Activated CD8-positive, alpha-beta T cell treated with anti-CD3 and anti-CD28 coated beads for 36 hours (primary cell): ENCODE results near the gene HMCN2. TPM values are rescaled to one million over a fixed set of nuclear protein-coding genes. Genes with fewer than 3 reads are reported as not detected.
"Not testable (repeated sequence)": the region's sequence is repeated elsewhere in the genome, so short reads cannot be mapped to it uniquely, and the experiment has no call there.

Experiments used
- ATAC-seq: fragments of 200-7000 bp; cut with Tn5 transposase; one replicate; pipeline ENCODE4 v1.10.0; 2021; ENCODE audit warnings: mild to moderate bottlenecking, moderate library complexity
- CTCF ChIA-PET: fragments of 350-600 bp; sonication (Branson Sonifier 250); formaldehyde crosslinking; loops from one replicate; lab custom pipeline; 2021; ENCODE audit warnings: antibody characterized with exemption; lab: Charles Lee
- POLR2A ChIA-PET: fragments of 350-600 bp; sonication (Branson Sonifier 250); formaldehyde crosslinking; loops from one replicate; lab custom pipeline; 2021; ENCODE audit warnings: antibody characterized with exemption; lab: Charles Lee
- DNase-seq: peaks from one replicate; pipeline ENCODE4 v3.0.0-alpha.2; 2020
- H3K27ac Mint-ChIP-seq: one replicate; pipeline ENCODE4 v1.8.0; 2021; ENCODE audit warnings: mild to moderate bottlenecking, mixed read lengths
- H3K27me3 Mint-ChIP-seq: one replicate; pipeline ENCODE4 v1.8.0; 2021; ENCODE audit warnings: mixed read lengths
- H3K36me3 Mint-ChIP-seq: one replicate; pipeline ENCODE4 v1.8.0; 2021; ENCODE audit warnings: low read depth, mixed read lengths
- H3K4me1 Mint-ChIP-seq: one replicate; pipeline ENCODE4 v1.8.0; 2021; ENCODE audit warnings: low read depth, mixed read lengths
- H3K4me3 Mint-ChIP-seq: one replicate; pipeline ENCODE4 v1.8.0; 2021; ENCODE audit warnings: mild to moderate bottlenecking, moderate library complexity, mixed read lengths
- H3K9me3 Mint-ChIP-seq: one replicate; pipeline ENCODE4 v1.8.0; 2021; ENCODE audit warnings: mixed read lengths
- CTCF ChIP-seq: fragments of 200-600 bp; IDR thresholded peaks from one replicate; pipeline ENCODE4 v1.8.0; 2022; ENCODE audit warnings: antibody characterized with exemption, mild to moderate bottlenecking
- intact Hi-C: fragments of 100-400 bp; cut with micrococcal nuclease; formaldehyde crosslinking; loops from one replicate; pipeline ENCODE4 v1.10.0; 2022
- total RNA-seq, 2 experiments: library from RNA; stranded (reverse); gene quantifications; one replicate each; pipeline ENCODE4 v1.2.3, GENCODE V29; 2021

The HMCN2 gene
- total RNA-seq, 2 experiments from 2014 or later: not detected

DNA sequence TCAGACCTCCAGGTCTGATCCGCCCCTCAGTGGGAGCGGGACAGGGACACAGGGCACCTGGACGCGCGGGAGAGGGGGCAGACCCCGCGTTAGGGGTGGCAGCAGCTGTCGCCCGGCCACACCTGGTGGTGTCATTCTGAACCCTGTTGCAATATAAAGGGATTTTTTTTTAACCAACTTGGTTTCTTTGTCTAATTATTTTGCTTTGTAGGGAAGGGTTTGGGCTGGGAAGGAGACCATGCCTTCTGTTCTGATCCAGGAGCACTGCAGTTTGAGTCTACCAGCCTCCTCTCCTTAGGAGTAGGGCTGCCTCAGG is 168.3 kb downstream of the HMCN2 start:
- intact Hi-C loops: no loop called here
- no peaks in the 10 kb centered on the region for H3K9me3 Mint-ChIP-seq
- H3K36me3 Mint-ChIP-seq: no peaks in the 10 kb centered on the region
- H3K27ac Mint-ChIP-seq: no peak overlapping the region
- CTCF ChIA-PET: interaction anchor here (1.1 kb wide), 1 partner anchor 10 kb away, joined by 3 read pairs; no protein-coding TSS in a partner anchor
- no peak for TF ChIP-seq CTCF
- POLR2A ChIA-PET: no interaction called here
- ATAC-seq (no peak), DNase-seq (no peak)
- no peak overlapping the region for H3K4me3 Mint-ChIP-seq
- H3K4me1 Mint-ChIP-seq: peaks cover 9% of the 10 kb centered on the region
- H3K27me3 Mint-ChIP-seq: peaks cover 38% of the 10 kb centered on the region

- ATAC-seq, DNase-seq, H3K9me3 Mint-ChIP-seq, POLR2A ChIA-PET, CTCF ChIA-PET, intact Hi-C loops, H3K27ac Mint-ChIP-seq, H3K4me1 Mint-ChIP-seq, H3K4me3 Mint-ChIP-seq, H3K36me3 Mint-ChIP-seq: not testable (repeated sequence)
- H3K27me3 Mint-ChIP-seq: peaks cover 40% of the 10 kb centered on the region
Observed at GRCh38 chr9:130434656-130435055, 169.1 kb downstream of the HMCN2 start.

DNA sequence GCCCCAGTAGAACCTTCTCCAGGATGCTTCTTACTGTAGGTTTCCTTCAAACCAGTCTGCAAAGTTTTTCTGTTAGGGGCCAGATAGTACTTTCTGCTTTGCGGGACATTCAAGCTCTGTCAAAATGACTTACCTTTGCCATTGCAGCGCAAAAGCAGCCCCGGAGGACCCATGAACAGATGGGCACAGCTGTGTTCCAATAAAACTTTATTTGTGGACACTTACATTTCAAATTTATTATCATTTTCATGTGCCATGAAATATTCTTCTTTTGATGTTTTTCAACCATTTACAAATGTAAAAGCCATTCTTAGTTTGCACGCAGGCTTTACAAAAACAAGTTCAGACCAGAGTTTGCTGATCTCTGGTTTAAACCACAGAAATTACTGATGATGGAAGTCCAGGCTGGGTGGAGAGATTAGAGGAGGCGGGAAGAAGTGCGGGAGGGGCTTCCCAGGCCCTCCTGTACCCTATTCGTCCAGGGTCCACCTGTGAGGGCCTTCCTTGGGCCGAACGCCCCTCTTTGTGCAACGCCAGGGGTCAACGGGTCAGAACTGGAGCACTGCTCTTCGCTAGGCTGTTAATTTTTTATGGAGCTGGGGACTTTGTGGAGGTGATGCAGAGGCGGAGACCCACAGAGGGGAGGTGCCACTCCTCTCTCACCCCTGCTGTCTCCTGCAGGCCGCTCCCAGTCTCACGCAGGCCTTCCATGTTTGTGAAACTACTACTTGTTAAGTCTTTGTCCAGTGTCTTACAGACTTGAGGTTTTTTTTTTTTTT is 171.6 kb downstream of the HMCN2 start:
- Mint-ChIP-seq H3K27ac (no peak overlapping the region), H3K4me1 (peaks cover 9% of the 10 kb centered on the region), H3K36me3 (peaks cover 2% of the 10 kb centered on the region), H3K27me3 (peaks cover 40% of the 10 kb centered on the region), H3K4me3 (no peak overlapping the region), H3K9me3 (peaks cover 8% of the 10 kb centered on the region)
- DNase-seq (no peak), ATAC-seq (no peak)
- ChIA-PET POLR2A (interaction anchor here (0.6 kb wide), 1 partner anchor 61 kb away, joined by 3 read pairs; no protein-coding TSS in a partner anchor), CTCF (no interaction called here)
- intact Hi-C loops: no loop called here
- TF ChIP-seq CTCF: no peak

DNA sequence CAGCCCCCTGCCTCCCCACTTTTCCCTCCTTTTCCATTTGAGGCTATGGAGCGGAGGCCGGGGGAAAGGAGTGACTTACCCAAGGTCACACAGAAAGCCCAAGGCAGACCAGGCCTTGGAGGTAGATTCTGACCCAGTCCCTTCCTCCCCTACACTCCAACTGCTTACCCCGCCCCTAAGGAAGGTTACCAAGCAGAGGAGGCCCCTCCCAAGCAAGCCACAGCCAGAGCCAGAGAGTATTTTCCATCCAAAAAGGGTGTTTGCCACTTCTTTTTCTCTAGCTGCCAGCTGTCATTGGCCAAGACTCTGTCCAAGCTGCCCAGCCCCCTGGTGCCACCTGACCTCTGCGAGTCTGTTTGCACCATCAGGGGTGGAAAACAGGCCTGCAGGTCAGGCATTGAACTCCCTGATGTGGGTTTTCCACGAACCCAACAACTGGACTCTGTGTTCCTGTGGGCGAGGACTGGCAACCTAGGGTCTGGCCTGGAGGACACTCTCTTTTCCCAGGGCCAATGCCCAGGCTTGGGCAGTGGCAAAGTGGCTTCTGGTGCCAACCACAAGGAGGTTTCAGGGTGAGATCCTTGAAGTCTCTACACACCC is 172.9 kb downstream of the HMCN2 start:
- DNase-seq (no peak), ATAC-seq (no peak)
- no peak for TF ChIP-seq CTCF
- CTCF ChIA-PET: no interaction called here
- Mint-ChIP-seq H3K4me3 (no peak overlapping the region), H3K9me3 (peaks cover 8% of the 10 kb centered on the region), H3K27me3 (peaks cover 31% of the 10 kb centered on the region), H3K27ac (no peak overlapping the region), H3K36me3 (peaks cover 2% of the 10 kb centered on the region), H3K4me1 (no peaks in the 10 kb centered on the region)
- intact Hi-C loops: no loop called here
- POLR2A ChIA-PET: interaction anchor here (0.6 kb wide), 1 partner anchor 18 kb away, joined by 3 read pairs; no protein-coding TSS in a partner anchor

- DNase-seq: no peak
- POLR2A ChIA-PET: no interaction called here
- H3K36me3 Mint-ChIP-seq: peaks cover 2% of the 10 kb centered on the region
- peaks cover 8% of the 10 kb centered on the region for H3K9me3 Mint-ChIP-seq
- CTCF ChIA-PET: no interaction called here
- H3K4me1 Mint-ChIP-seq: no peaks in the 10 kb centered on the region
- ATAC-seq: no peak
- H3K27me3 Mint-ChIP-seq: peaks cover 33% of the 10 kb centered on the region
- no peak overlapping the region for H3K27ac Mint-ChIP-seq
- no peak overlapping the region for H3K4me3 Mint-ChIP-seq
- TF ChIP-seq CTCF: no peak
- intact Hi-C loops: no loop called here
Observed at GRCh38 chr9:130441031-130441430, 175.5 kb downstream of the HMCN2 start.
